Brain microvascular endothelial cell (primary cell): ENCODE results near the gene TNFRSF4.

Experiments used
- DNase-seq: peaks from one replicate; pipeline ENCODE4 v3.0.0-alpha.2; 2020
- H3K27ac ChIP-seq: fragments of 250-450 bp; sonication (Bioruptor Pico); 2 replicates; pipeline ENCODE4 v1.5.1; 2020; ENCODE audit warnings: mild to moderate bottlenecking, moderate library complexity
- H3K27me3 ChIP-seq: fragments of 250-450 bp; sonication (Bioruptor Pico); replicated peaks from 2 replicates; pipeline ENCODE4 v1.5.1; 2020; ENCODE audit warnings: mild to moderate bottlenecking
- H3K36me3 ChIP-seq: fragments of 250-450 bp; sonication (Bioruptor Pico); replicated peaks from 2 replicates; pipeline ENCODE4 v1.5.1; 2020; ENCODE audit warnings: mild to moderate bottlenecking
- H3K4me3 ChIP-seq: 2 replicates; pipeline ENCODE4 v1.5.1; 2011; ENCODE audit warnings: low read depth, mild to moderate bottlenecking, control low read depth, low read length, moderate library complexity
- in situ Hi-C: cut with HindIII; loops from 2 replicates; pipeline ENCODE4 v1.10.0; 2017; ENCODE audit warnings: low sequenced_read_pairs, low pct_ligation_motif_present
- TF ChIP-seq, protein P1 (sequence below): IDR thresholded peaks from 2 replicates; pipeline ENCODE4 v1.5.1; 2011; ENCODE audit warnings: low read depth, mild to moderate bottlenecking, moderate library complexity, low read length, control low read depth, inconsistent platforms; ENCODE audit errors: missing control alignments

Gene TNFRSF4

DNA sequence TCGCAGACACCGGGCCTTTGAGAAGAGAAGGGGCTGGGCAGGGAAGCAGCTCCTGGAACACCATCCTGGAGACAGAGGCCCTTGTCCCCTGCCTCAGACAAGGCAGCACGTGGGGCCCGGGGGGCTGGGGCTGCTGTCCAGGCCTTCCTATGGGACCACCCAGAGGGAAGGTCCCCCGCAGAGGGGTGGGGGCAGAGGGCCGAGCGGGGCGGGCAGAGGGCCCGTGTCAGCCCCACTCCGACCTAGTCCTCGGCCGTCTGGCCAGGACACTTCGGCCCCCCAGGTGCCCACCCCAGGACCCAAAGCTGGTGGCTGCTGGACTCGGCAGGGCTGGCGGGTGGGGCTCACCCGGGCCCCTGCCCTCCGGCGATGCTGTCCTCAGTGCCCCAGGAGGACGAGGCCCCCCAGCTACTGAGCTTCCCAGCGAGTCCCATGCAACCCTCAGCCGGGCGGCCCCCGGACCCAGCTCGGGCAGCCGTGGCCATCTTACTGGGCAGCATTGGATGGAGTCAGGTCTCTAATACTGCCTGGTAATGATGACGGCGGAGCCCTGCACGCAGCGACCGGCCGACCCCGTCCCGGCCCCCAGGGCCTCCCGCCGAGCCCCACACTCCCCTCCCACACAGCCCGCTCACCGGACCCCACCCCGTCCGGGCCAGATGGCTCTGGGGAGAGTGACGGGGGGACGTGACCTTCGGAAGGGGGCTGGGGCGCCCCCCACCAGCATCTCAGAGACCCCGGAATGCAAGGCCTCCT lies 47.1 kb downstream of the TNFRSF4 start:
- no peaks in the 10 kb centered on the region for H3K36me3 ChIP-seq
- peaks cover 33% of the 10 kb centered on the region for H3K27me3 ChIP-seq
- no peak for DNase-seq
- no peak overlapping the region for H3K27ac ChIP-seq
- H3K4me3 ChIP-seq: no peak overlapping the region
- in situ Hi-C loops: no loop called here
- TF ChIP-seq, protein P1, sequence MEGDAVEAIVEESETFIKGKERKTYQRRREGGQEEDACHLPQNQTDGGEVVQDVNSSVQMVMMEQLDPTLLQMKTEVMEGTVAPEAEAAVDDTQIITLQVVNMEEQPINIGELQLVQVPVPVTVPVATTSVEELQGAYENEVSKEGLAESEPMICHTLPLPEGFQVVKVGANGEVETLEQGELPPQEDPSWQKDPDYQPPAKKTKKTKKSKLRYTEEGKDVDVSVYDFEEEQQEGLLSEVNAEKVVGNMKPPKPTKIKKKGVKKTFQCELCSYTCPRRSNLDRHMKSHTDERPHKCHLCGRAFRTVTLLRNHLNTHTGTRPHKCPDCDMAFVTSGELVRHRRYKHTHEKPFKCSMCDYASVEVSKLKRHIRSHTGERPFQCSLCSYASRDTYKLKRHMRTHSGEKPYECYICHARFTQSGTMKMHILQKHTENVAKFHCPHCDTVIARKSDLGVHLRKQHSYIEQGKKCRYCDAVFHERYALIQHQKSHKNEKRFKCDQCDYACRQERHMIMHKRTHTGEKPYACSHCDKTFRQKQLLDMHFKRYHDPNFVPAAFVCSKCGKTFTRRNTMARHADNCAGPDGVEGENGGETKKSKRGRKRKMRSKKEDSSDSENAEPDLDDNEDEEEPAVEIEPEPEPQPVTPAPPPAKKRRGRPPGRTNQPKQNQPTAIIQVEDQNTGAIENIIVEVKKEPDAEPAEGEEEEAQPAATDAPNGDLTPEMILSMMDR: no peak

DNA sequence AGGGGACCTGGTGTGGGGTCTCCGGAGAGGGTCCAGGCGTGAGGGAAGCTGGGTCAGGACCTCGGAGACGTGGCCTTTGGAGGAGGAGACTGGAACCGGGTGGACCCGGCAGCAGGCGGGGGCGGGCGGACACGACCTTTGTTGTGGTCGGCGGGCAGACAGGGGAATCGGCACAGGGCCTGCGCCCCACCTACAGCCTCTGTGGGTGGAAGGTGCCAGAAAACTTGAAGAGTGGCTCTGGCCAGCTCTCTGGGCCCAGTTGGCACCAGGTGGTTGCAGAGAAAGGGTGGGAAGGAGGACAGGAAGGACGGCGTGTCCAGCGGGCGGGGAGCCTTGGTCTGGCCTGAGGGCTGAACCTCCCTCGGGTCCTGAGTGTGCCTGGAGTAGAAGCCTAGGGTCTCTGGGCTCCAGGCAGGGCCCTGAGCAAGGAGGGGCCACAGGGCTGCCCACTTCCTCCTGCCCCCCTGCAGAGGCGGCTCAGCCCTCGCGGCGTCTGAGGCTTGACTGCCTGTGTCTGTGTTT lies 48.0 kb downstream of the TNFRSF4 start:
- in situ Hi-C loops: no loop called here
- DNase-seq: no peak
- no peaks in the 10 kb centered on the region for H3K36me3 ChIP-seq
- TF ChIP-seq, protein P1: no peak
- H3K27ac ChIP-seq: no peak overlapping the region
- H3K4me3 ChIP-seq: no peak overlapping the region
- H3K27me3 ChIP-seq: peaks cover 30% of the 10 kb centered on the region

DNA sequence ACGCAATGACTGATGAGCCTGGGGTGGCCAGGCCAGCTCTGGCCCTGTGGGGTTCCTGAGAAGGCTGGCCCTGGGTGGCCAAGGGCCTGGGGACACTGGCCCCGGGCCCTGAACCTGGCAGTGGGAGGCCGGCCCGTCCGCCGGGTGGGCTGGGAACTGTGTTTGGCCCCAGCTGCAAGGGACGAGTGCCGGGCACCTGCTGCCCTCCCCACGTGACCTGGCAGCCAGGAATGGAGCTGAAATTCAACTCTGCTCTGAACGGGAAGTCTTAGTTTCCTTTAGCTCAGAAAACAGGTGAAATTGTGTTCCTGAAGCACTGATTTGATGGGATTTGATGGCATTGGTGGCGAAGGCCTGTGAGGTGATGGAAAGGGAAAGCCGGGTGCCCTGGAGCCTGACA lies 48.5 kb downstream of the TNFRSF4 start:
- no peak overlapping the region for H3K4me3 ChIP-seq
- TF ChIP-seq, protein P1: no peak
- in situ Hi-C loops: no loop called here
- H3K36me3 ChIP-seq: no peaks in the 10 kb centered on the region
- H3K27me3 ChIP-seq: peaks cover 26% of the 10 kb centered on the region
- no peak overlapping the region for H3K27ac ChIP-seq
- DNase-seq: no peak

DNA sequence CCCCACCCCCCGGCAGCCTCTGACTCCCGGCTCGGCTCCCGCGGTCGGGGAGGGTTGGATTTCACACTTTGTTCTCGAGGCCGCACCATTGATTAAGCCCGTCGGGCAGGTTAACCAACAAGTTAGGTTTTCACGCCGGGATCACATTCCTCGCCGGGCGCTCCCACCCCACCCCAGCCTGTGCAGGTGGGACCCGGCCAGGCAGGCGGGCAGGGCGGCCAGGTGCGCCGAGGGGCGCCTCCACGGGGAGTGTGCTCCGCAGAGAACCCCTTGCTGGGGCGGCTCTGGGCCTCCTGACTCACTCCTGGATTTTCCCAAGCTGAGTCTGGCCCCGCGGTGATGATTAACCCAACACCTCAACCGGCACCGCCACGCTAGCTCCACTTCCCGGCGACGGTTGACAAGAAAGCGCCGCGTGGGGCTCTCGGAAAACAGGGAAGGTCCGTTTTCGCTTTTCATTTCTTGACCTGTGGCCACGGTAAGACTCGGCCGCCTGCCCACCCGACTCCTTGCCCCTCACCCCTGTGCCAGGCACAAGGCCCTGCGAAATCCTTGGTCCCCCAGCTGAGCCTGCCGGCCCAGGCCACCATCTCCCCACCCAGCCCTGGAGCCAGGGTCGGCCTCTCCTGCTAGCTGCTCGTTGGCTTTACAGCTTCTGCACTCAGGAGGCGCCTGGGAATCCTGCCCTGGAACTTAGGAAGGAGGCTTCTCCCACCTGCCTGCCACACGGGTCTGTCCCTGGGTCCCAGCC lies 49.1 kb downstream of the TNFRSF4 start:
- Histone ChIP-seq H3K27ac (no peak overlapping the region), H3K27me3 (peaks cover 22% of the 10 kb centered on the region), H3K4me3 (no peak overlapping the region), H3K36me3 (no peaks in the 10 kb centered on the region)
- no peak for DNase-seq
- in situ Hi-C loops: no loop called here
- TF ChIP-seq, protein P1: no peak

DNA sequence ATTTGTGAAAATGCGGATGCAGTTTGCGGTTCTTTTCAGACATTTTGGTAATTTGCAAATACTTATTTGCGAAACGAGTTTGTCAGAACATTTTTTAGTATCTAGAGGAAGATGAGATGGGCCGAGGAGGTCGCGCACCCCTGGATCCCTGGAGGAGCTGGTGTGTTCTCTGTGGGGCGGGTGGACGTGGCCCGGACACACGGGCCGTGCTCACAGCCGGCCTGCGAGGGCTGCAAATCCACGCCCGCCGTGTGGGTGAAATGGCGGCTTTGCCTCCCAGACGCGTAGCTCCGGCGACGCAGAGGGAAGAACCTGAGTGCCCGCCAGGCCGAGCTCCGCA lies 49.6 kb downstream of the TNFRSF4 start:
- in situ Hi-C loops: no loop called here
- H3K27ac ChIP-seq: no peak overlapping the region
- TF ChIP-seq, protein P1: no peak
- DNase-seq: no peak
- peaks cover 19% of the 10 kb centered on the region for H3K27me3 ChIP-seq
- no peaks in the 10 kb centered on the region for H3K36me3 ChIP-seq
- H3K4me3 ChIP-seq: no peak overlapping the region
